GM19240 (cell line): ENCODE measurements around the gene USP24.
"Not testable (repeated sequence)": the region's sequence is repeated elsewhere in the genome, so short reads cannot be mapped to it uniquely, and the experiment has no call there.

Experiments
- DNase-seq: peaks from one replicate; pipeline ENCODE4 v3.0.0; 2011; ENCODE audit warnings: low spot score; ENCODE audit not compliant: insufficient read length

USP24 gene

GRCh38 chr1:55232448-55233144 is 17.4 kb upstream of the USP24 start:
- no peak for DNase-seq

GRCh38 chr1:55231745-55232144 is 16.6 kb upstream of the USP24 start:
- no peak for DNase-seq

GRCh38 chr1:55230659-55231058 is 15.5 kb upstream of the USP24 start:
- DNase-seq, result no peak

- DNase-seq, result not testable (repeated sequence)
Measured at GRCh38 chr1:55229726-55230125, 14.6 kb upstream of the USP24 start.

GRCh38 chr1:55225228-55225627 is 10.1 kb upstream of the USP24 start:
- no peak for DNase-seq

- no peak for DNase-seq
Measured at GRCh38 chr1:55224729-55225128, 9.6 kb upstream of the USP24 start.

- DNase-seq, result no peak
Measured at GRCh38 chr1:55222152-55222551, 7.0 kb upstream of the USP24 start.

GRCh38 chr1:55217226-55217986 is 2.2 kb upstream of the USP24 start:
- DNase-seq, result no peak

GRCh38 chr1:55216096-55216495 is 932 bp upstream of the USP24 start:
- no peak for DNase-seq

GRCh38 chr1:55214934-55215193 is 300 bp downstream of the USP24 start:
- no peak for DNase-seq

- no peak for DNase-seq
Measured at GRCh38 chr1:55214212-55214933, 791 bp downstream of the USP24 start.

GRCh38 chr1:55213885-55214211 is 1.3 kb downstream of the USP24 start:
- DNase-seq, result no peak

- DNase-seq, result no peak
Measured at GRCh38 chr1:55213151-55213884, 1.8 kb downstream of the USP24 start.

- no peak for DNase-seq
Measured at GRCh38 chr1:55212349-55213150, 2.6 kb downstream of the USP24 start.

- no peak for DNase-seq
Measured at GRCh38 chr1:55211863-55212262, 3.3 kb downstream of the USP24 start.

GRCh38 chr1:55210990-55211801 is 4.0 kb downstream of the USP24 start:
- no peak for DNase-seq

GRCh38 chr1:55209247-55209646 is 5.9 kb downstream of the USP24 start:
- DNase-seq, result no peak

- no peak for DNase-seq
Measured at GRCh38 chr1:55206210-55206609, 9.0 kb downstream of the USP24 start.

- no peak for DNase-seq
Measured at GRCh38 chr1:55204997-55205396, 10.2 kb downstream of the USP24 start.

GRCh38 chr1:55203064-55203463 is 12.1 kb downstream of the USP24 start:
- no peak for DNase-seq
